ENCODE data around the gene ADAM10. TPM values are rescaled to one million over a fixed set of nuclear protein-coding genes. Genes with fewer than 3 reads are reported as not detected.

ADAM10 gene
- total and polyA plus RNA-seq, 2 donors (not counting 1 experiment from before 2014, with no cell fraction given), result 18.8 to 138 TPM

DNA sequence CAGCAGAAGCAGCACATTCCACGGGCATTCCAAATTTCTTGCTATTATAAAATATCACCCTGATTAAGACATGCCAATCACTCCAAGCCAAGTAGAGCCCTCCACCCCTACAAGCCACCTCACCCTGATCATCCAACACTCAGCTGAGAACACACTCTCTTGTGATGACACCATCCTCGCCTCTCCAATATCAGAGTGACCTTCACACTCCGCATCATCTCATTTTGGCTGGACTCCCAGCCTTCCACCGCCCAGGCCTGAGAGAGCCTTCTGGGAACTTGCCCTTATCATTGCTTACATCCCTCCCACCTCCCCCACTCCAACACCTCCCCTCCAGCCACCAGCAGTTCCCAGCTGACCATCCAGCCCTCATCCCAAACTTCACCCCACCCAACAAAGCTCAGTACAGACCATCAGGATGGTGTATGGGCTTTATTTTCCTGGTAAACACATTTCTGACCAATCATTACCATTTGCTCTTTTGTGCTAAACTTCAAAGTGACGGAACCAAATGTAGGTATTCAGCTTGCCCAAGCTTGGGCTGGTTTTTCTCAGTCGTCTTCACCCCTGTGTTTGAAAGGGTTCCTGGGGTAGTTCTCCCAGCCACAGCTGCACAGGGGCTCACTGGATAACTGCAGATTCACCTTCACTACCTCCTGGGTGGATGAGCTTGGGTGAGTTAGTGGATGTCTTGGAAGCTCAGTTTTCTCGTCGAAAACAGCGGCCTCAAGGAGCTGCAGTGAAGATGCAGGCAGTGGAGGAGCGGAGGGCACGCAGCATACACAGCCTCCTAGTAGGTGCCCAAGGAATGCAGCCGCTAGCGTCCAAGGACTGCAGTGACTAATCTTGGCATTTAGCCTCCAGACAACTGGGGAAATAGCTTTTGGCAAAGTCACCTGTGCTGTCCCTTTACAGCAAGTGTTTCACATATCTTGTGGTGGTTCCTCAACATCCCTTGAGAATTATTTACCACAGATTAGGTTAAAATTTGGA is 202.6 kb downstream of the ADAM10 start:
- H2AFZ ChIP-seq (ENCODE audit: insufficient read depth, low read depth, low read length, poor library complexity, severe bottlenecking), result no peak overlapping the region

More for the DNA sequence above, 202.6 kb downstream of the ADAM10 start:
- H3K27me3 ChIP-seq (replicated peaks in 1 of 4; ENCODE audit: control extremely low read depth in 1 of 4, control insufficient read depth in 3 of 4, insufficient read depth in 4 of 4, low read length in 3 of 4), result peaks cover 0 to 3% (median 1%) of the 10 kb centered on the region in 4 experiments
- H4K20me1 ChIP-seq (ENCODE audit: control insufficient read depth, insufficient read depth, low read length, poor library complexity, severe bottlenecking), result no peaks in the 10 kb centered on the region
- peaks cover 12% of the 10 kb centered on the region for H3K27me3 Mint-ChIP-seq
- ATAC-seq (ENCODE audit: low read depth) (no peak), DNase-seq (no peak)
- H3K36me3 ChIP-seq (replicated peaks in 1 of 2; ENCODE audit: control extremely low read depth in 1 of 2, control insufficient read depth in 1 of 2, extremely low read depth in 1 of 2, insufficient read depth in 2 of 2, low read length in 1 of 2), result no peaks in the 10 kb centered on the region
- no peak overlapping the region for H3K4me2 ChIP-seq (replicated peaks; ENCODE audit: low read depth, low read length, poor library complexity, severe bottlenecking)
- no peak overlapping the region for H3K4me3 ChIP-seq (ENCODE audit: control extremely low read depth in 1 of 5, extremely low read depth in 1 of 5, insufficient read depth in 1 of 5, low read depth in 2 of 5, low read length in 4 of 5)
- H3K9me3 ChIP-seq (ENCODE audit: control extremely low read depth in 1 of 3, control insufficient read depth in 2 of 3, insufficient read depth in 1 of 3, low read length in 2 of 3), result no peaks in the 10 kb centered on the region
- H3K9me3 Mint-ChIP-seq (ENCODE audit: insufficient read depth), result no peaks in the 10 kb centered on the region
- no peak overlapping the region for H3K4me3 Mint-ChIP-seq
- intact Hi-C loops (cut with micrococcal nuclease), result no loop called here
- H3K27ac Mint-ChIP-seq, result no peak overlapping the region
- no peak overlapping the region for H3K27ac ChIP-seq (ENCODE audit: low read length in 2 of 2)
- no peaks in the 10 kb centered on the region for H3K79me2 ChIP-seq (ENCODE audit: control insufficient read depth, insufficient read depth, low read length)
- H3K4me1 Mint-ChIP-seq, result peaks cover 6% of the 10 kb centered on the region
- WGBS (ENCODE audit: insufficient coverage), result 94% methylated on average over 12 of the region's 13 CpGs
- TF ChIP-seq EZH2 (IDR thresholded peaks at IDR 0.05; ENCODE audit: borderline replicate concordance, insufficient read depth, low read depth, low read length, poor library complexity, severe bottlenecking), result no peak
- TF ChIP-seq, protein P1, sequence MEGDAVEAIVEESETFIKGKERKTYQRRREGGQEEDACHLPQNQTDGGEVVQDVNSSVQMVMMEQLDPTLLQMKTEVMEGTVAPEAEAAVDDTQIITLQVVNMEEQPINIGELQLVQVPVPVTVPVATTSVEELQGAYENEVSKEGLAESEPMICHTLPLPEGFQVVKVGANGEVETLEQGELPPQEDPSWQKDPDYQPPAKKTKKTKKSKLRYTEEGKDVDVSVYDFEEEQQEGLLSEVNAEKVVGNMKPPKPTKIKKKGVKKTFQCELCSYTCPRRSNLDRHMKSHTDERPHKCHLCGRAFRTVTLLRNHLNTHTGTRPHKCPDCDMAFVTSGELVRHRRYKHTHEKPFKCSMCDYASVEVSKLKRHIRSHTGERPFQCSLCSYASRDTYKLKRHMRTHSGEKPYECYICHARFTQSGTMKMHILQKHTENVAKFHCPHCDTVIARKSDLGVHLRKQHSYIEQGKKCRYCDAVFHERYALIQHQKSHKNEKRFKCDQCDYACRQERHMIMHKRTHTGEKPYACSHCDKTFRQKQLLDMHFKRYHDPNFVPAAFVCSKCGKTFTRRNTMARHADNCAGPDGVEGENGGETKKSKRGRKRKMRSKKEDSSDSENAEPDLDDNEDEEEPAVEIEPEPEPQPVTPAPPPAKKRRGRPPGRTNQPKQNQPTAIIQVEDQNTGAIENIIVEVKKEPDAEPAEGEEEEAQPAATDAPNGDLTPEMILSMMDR (IDR thresholded peaks at IDR 0.05), result no peak
- no peak overlapping the region for H3K9ac ChIP-seq (ENCODE audit: low read length)
- ChIA-PET CTCF (interaction anchor here (0.8 kb wide), 1 partner anchor 32 kb away, joined by 4 read pairs; no protein-coding TSS in a partner anchor), POLR2A (no interaction called here)
- peaks cover 0 to 4% of the 10 kb centered on the region in 2 donors for H3K4me1 ChIP-seq (ENCODE audit: control insufficient read depth in 2 of 2, insufficient read depth in 2 of 2, low read length in 2 of 2)
